HUDEP-2 (cell line): ENCODE results near the gene PRPSAP1.
"Not testable (repeated sequence)": the region's sequence is repeated elsewhere in the genome, so short reads cannot be mapped to it uniquely, and the experiment has no call there.

Source experiments
- DNase-seq, 76 experiments: peaks; one replicate each; lab custom pipeline; 2025; ENCODE audit not compliant: unreplicated experiment in 76 of 76; lab: John Stamatoyannopoulos, UW

PRPSAP1 gene

DNA sequence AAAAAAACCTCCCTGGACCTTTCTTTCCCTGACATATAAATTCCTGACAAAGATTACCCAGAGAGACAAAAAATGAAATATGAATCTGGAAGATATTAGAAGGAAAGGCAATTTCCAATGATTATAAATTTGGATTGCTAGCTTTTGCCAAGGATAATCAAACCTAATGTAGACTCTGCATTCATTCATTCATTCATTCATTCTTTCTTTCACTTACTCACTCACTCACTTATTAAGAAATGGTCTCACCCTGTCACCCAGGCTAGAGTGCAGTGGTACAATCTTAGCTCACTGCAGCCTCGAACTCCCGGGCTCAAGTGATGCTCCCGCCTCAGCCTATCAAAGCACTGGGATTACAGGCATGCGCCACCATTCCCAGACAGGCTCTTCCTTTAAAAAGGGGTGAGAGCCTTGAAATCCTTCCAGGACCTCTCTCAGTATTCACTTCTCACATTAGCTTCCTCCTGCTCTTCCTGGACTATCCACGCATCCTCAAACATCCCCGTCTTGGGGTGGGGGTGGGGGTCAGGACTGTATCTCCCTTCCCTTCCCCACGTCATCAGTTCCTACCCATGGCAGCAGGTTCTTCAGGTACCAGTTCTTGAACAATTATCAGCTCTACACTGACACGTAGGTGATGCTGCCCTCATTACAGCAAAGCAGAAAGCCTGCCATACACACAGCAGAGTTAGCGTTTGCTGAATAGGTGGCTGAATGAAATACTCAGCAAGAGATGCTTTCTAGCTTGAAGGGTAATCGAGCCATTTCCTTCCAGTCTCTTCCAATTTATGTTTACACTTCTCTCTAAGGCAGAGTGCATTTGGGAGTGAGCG is 19.8 kb downstream of the PRPSAP1 start:
- no peak for DNase-seq

DNA sequence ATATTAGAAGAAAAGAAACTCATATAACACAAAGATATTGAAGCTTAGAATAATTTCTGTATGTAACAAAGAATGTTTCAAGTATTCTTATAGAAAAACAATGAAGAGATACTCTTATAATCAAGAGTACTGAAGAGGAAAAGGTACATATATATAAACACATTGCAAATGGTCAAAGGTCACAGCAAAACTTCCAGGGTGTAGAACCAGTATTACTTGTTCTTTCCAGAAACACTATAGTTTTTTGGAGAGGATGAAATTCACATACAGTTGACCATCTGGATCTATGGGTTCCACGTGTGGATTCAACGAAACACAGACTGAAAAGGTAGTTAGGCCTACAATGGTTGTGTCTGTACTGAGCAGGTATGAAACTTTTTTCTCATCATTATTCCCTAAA is 22.6 kb downstream of the PRPSAP1 start:
- DNase-seq: no peak

DNA sequence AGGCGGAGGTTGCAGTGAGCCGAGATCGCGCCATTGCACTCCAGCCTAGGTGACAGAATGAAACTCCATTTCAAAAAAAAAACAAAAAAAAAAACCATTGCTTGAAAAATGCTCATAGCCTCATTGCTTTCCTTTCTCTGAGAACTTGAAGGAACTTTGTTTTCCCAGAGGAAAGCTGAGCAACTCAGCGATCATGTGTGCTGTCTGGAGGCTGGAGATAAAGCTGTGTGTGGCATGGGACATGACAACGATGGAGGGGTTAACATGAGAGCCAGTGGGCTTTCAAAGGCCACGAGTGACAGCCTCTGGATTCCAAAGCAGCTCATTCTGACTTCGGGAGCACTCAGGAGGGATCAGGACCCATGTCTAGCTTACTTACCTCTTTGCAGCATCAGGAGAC is 24.1 kb downstream of the PRPSAP1 start:
- DNase-seq: no peak

DNA sequence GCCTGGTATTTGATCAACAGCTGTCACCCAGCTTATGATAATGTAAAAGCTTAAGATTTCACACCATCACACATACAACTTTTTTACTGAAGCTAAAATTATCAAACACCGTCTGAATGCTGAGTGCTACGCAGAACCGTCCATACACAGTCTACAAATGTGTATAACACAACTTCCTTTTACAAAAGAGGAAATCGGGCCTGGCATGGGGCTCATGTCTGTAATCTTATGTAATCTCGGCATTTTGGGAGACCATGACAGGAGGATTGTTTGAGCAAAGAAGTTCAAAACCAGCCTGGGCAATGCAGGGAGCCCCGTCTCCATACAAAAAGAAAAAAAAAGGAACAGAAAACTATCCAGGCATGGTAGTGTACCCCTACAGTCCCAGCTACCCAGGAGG is 26.0 kb downstream of the PRPSAP1 start:
- no peak for DNase-seq

DNA sequence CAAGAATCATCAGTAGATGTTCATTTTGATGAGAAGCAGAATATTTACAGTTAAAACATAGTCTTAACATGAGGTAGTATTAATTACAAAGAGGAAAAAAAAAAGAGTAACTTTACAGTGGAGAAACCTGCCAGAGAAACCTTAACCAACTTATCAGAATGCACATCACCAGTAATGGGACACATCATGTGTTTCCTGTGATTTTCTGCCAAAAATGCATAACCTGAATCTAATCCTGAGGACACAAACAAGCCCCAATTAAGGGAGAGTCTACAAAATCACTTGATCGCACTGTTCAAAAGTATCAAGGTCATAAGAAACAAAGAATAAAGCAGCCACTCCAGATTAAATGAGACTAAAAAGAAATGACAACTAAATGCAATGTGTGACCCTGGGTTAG is 27.4 kb downstream of the PRPSAP1 start:
- DNase-seq: no peak

DNA sequence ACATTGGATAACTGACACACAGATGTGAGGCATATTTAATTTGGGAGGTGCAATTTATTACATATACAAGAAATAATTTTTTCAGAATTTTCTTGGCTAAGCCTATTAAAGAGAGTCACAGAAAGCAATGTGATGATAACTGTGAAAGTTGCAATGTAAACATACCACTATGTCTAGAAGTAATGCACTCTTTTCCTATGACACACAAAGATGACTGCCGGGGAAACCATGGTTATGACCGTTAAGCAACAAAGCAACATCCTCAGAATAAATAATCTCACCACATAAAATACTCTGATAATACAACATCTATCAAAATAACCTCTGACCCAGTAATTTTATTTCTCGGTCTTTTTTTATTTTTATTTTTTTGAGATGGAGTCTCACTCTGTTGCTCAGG is 35.1 kb downstream of the PRPSAP1 start:
- no peak for DNase-seq

DNA sequence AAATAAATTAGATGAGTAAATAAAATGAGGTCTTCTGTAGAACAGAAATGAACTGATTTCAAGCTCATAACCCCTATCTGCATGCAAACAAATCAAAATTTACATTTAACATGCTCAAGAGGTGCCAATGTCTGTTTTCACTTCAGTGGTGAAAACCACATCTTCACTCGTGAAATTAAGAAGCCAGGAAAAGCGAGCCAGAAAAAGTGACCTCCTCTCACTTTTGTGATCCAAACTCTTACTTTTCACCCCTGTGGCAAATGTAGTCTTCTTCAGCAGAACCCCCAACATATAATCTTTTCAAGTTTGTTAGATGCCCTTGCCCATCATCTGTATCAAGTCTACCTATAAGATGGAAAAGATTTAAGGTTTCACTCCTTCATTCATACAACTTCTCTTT is 36.2 kb downstream of the PRPSAP1 start:
- DNase-seq: no peak

DNA sequence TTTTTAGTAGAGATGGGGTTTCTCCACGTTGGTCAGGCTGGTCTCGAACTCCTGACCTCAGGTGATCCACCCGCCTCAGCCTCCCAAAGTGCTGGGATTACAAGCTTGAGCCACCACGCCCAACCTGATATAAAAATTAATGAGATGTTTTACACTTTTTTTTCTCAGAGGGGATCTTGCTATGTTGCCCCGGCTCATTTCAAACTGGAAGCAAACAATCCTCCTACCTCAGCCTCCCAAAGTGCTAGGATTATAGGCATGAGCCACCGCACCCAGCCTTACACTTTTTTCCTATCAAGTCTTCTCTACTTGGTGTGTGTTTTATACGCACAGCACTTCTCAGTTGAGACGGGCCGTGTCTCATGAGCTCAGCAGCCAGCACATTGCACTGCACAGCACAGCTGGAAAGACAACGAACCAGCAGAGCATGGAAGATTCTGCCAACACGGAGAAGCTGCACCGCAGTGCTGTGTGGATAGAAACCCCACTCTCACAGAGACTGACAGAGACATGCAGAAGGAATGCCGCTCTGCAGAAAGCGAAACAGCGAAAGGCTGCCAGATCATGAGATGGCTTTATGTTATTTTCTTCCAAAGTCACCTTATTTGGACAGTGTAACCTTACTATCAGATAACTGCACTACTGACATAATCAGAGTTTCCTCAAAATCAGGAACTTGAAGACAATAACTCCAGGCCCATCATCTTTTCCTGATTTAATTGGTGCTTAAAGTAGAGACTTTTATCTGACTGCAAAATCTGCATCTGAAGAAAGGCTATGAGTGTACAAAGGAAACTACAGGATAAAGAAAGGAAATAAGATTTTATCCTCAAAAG is 39.1 kb downstream of the PRPSAP1 start:
- DNase-seq: no peak

DNA sequence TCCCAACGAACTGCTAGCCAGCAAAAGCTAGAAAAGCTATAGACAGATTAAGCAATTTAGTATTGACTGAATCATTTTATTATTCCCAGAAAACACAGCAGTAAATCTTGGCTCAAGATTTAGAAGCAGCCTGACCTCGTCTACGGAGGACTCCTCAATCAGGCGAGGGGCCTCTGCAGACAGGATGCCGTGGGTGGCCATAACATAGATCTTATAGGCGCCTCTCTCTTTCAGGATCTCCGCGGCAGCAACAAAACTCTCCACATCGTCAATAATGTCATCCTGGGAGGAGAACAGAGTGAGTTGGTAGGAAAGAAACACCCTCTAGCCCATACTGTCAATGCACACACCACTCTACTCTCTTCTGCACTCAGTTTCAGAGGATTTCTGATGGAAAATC is 41.0 kb downstream of the PRPSAP1 start:
- DNase-seq: no peak

DNA sequence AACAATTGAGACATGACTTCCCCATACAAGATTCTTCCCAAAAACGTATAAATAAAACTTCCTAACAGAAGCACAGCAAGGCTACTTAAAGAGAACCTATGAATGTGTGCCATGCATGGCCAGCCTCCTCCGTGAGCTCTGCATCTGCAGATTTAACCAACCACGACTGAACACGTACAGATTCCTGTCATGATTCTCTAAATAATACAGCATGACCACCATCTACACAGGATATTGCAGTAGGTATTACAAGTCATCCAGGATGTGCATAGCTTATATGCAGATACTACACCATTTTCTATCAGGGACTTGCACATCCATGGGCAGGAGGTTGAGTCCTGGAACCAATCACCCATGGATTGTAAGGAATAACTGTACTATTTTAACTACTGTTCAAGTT is 44.3 kb downstream of the PRPSAP1 start:
- DNase-seq: no peak

DNA sequence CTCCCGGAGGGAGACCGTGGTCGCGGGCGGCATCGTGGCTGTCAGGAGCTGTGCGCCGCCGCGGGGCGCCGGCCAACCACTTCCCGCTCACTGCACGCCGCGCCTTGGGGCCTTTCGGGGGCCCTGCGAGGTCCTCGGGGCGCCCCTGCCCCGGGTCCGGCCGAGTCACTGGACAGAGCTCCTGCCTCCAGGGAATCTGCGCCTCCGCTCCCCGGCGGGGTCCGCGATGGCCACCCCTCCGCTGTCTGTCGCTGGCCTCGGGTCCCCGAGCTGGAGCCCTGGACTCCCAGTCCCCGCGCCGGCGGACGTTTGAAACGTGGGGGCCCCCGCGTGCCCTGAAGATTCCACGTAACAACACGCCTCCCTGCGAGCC is 45.8 kb downstream of the PRPSAP1 start, which contains the start of gene QRICH2:
QRICH2 (minus strand) TSS at position 311 of the 373 bp plus-strand sequence; CDS start at position 33, 278 bp downstream.
- no peak for DNase-seq

DNA sequence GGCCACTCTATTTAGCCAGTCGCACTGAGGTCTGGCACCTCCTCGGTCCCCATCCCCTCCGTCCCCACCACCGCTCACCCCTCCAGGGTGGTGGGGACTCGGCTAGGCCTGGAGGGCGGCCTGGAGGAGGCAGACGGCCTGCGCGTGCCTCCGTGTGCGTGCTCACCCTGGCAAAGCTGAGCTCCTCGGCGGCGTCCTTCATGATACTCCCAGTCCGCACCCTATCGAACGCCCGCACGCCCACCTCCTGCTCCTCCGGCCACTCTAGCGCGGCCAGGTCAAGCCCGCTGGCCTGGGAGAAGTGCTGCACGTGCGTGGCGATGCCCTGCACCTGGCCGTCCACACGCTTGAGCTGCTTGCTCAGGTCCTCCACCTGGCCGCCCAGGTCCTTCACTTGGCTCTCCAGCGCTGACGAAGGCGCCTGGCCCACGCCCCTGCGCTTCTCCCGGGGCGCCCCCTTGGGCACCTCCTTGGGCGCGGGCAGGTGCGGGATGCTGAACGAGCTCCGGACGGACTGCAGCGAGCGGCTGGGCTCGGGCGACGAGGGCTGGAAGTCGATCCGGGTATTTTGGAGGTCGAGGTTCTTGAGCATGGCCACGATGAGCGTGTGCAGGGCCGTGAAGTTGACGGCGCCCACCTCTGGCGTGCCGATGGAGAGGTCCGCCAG is 46.3 kb downstream of the PRPSAP1 start:
- DNase-seq: no peak

DNA sequence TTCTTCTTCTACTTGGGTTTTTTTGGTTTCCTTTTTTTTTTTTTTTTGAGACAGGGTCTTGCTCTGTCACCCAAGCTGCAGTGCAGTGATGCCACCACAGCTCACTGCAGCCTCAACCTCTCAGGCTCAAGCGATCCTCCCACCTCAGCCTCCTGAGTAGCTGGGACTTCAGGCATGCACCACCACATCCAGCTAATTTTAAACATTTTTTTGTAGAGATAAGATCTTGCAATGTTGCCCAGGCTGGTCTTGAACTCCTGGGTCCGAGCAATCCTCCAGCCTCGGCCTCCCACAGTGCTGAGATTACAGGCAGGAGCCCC is 48.6 kb downstream of the PRPSAP1 start:
- DNase-seq: not testable (repeated sequence)

DNA sequence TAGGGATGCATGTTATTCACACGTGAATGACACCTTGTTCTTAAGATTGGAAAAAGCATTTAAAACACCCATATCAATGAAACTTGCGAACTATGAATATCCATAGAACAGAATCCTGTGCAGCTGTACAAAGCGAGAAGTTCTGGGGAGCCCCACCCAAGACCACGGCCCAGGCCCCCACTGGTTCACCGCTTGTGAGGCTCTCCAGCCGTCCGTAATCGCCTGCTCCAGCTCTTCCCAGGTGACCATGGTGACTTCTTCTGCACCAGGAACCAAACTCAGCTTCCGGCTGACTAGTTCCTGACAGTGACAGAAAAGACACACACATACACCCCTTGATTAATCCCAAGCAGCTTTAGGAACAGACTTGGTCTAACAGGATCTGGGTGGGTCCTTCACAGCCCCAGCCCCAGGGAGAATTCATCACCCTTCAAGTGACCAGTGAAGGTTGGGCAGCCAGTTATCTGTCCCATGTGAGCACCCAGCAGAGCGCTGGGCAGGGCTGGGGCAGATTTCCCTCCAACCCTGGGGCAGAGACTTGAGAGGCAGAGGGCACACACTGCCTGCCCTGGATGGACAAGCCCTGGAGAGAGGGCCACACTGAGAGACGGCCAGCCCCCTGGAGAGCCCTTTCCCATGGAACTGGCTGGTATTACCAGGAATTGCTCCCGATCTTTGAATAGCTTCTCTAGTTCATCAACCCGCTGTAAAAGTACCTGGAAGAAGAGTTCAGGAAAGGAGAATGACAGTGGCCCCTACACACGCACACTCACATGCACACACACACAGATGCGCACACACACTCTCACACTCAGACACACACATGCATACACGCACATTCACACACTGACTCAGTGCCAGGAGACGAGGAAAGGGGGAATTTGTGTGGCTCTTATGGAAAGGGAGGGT is 49.2 kb downstream of the PRPSAP1 start:
- DNase-seq: no peak

DNA sequence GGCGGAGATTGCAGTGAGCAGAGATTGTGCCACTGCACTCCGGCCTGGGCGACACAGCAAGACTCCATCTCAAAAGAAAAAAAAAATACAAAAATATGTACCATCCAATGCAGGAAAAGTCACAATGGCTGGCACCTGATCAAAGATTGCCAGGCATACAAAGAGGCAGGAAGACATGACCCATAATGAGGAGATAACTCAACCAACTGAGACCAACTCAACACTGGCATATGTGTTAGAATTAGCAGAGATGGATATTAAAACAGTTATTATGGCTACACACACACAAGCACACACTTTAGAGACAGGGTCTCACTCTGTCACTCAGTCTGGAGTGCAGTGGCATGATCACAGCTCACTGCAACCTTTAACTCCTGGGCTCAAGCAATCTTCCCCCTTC is 56.3 kb downstream of the PRPSAP1 start:
- no peak for DNase-seq

DNA sequence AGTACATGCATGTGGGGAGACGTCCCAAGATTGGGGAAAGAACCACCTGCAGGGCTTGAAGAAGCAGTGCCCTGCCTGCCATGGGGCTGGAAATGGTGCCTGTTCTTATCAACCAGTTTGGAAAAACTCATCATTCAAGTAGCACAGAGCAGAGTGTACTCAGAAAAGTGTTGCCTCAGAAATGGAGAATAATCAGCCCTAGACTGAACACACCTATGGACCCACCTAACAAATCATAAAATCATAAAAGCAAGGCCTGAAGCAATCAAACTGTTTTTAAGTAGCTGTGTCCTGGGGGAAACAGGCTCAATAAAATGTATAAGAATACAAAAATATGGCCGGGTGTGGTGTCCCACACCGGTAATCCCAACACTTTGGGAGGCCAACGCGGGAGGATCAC is 56.8 kb downstream of the PRPSAP1 start:
- DNase-seq: no peak

DNA sequence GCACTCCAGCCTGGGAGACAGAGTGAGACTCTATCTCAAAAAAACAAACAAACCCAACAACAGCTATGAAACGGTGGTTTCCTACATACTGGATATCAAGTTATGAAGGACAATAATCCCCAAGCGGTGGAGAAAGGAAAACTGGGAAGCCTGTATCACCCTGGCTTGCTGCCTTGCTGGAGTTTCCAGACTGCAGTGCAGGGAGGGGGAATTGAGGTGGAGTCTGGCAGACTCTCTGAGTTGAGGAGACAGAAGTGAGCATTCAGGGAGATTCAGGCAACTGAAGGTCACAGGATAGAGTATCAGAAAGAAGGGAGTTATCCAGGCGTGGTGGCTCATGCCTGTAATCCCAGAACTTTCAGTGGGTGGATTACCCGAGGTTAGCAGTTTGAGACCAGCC is 57.5 kb downstream of the PRPSAP1 start:
- no peak for DNase-seq

DNA sequence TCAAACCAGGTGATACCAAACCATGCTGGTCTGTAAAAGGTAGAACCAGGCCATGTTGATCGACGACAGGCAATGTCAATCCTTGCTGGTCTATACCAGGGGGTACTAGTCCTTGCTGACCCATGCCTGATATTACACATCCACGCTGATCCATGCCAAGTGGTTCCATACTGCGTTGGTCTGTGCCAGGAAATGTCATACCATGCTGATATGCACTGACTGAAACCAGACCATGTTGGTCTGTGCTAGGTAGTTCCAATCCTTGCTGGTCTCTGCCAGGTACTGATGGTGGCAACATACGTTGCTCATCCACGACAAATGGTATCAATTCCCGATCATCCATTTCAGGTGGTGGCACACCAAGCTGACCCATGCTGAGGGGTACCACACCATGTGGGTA is 60.6 kb downstream of the PRPSAP1 start:
- DNase-seq: no peak

DNA sequence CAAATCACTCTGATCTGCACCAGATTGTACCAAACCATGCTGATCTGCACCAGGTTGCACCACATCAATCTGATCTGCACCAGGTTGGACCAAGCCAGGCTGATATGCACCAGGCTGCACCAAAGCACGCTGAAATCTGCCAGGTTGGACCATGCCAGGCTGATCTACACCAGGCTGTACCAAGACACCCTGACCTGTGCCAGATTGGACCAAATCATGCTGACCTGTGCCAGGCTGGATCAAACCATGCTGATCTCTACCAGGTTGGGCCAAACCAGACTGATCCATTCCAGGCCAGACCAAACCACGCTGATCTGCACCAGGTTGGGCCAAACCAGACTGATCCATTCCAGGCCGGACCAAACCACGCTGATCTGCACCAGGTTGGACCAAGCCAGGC is 61.1 kb downstream of the PRPSAP1 start:
- no peak for DNase-seq

DNA sequence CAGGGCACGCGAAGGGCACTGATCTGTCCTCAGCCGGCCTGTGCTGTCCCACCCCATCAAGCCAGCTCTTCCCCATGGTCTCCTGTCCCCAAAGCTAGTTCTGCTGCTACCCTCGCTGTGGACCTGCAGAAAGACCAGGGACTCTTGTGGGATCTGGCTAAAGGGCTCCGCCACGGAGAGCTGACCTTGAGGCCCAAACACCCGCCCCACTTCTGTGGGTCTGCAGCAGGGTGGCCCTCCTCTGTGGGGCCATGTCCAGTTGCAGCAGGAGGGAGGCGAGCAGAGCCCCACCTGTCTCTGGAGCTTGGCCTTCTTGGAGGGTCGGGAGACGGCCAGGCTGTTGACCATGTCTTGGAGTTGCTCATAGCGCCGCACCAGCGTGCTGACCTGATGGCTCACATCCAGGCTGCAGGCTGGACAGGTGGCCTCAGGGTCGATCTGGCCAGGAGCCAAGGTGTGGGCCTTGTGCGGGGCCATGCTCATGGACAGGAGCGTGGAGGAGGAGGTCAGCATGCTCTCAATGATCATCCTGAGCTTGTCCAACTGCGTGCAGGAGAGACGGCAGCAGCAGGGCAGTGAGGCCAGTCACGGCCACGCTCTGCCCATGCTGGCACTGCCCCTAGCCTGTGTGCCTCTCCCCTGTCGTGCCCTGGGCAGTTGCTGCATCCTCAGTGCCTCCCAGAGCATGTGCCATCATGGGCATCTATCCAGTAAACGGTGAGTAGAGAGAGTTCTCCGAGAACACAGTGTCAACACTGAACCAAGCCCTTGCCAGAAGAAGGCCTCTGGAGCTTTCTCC is 71.9 kb downstream of the PRPSAP1 start:
- no peak for DNase-seq
